Measurements from ENCODE around the gene LOXL4.

Gene LOXL4

DNA sequence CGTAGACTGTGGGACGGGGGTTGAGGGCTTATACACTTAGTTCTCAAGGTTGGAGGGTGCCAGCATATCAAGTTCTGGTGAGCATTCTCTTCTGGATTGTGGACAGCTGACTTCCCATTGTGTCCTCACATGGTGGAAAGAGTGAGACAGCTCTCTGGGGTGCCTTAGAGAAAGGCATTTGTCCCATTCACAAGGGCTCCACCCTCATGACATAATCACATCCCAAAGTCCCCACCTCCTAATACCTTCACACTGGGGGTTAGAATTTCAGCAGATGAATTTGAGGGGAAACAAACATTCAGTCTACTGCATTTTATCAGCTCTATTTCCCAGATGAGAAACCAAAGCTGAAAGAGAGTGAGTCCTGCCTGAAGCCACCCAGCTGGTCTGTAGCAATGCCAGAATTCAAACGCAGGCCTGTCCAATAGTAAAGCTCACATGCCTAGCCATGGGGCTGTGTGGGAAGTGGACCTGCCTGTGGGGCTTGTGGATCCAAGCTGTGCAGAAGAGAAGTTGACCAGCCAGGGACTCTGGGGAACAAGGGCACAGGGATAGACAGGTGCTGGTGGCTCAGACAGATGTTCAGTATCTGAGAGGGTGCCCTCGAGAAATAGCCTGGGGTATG lies 34.9 kb upstream of the LOXL4 start:
- no peak for TF ChIP-seq ZNF274 (IDR thresholded peaks at IDR 0.05; ENCODE audit: low read depth, low read length)
- H3K4me3 ChIP-seq (ENCODE audit: insufficient read length, low read depth): no peak overlapping the region
- no peaks in the 10 kb centered on the region for H3K27me3 ChIP-seq (ENCODE audit: insufficient read depth, insufficient read length)
- no peaks in the 10 kb centered on the region for H3K36me3 ChIP-seq (ENCODE audit: insufficient read depth, insufficient read length, low read length)
- no peak for DNase-seq (ENCODE audit: low read depth, low spot score)
- no peaks in the 10 kb centered on the region; the same call in 1 of the 2 replicates for H3K9me3 ChIP-seq (ENCODE audit: insufficient read depth, low read length)
- peaks cover 3% of the 10 kb centered on the region for H3K4me1 ChIP-seq (ENCODE audit: insufficient read depth, insufficient read length)
- H3K9ac ChIP-seq (ENCODE audit: insufficient read length, low read depth): no peak overlapping the region

- H3K36me3 ChIP-seq (ENCODE audit: insufficient read depth, insufficient read length, low read length): no peaks in the 10 kb centered on the region
- no peaks in the 10 kb centered on the region; the same call in 1 of the 2 replicates for H3K9me3 ChIP-seq (ENCODE audit: insufficient read depth, low read length)
- DNase-seq (ENCODE audit: low read depth, low spot score): no peak
- TF ChIP-seq YY1 (IDR thresholded peaks at IDR 0.05; ENCODE audit: insufficient read depth, insufficient read length): no peak
- TF ChIP-seq SUZ12 (IDR thresholded peaks at IDR 0.05; ENCODE audit: extremely low read depth, insufficient read depth, insufficient read length): no peak
- TF ChIP-seq ZNF274 (IDR thresholded peaks at IDR 0.05; ENCODE audit: low read depth, low read length): no peak
- no peaks in the 10 kb centered on the region for H3K27me3 ChIP-seq (ENCODE audit: insufficient read depth, insufficient read length)
- H3K4me3 ChIP-seq (ENCODE audit: insufficient read length, low read depth): no peak overlapping the region
- peaks cover 3% of the 10 kb centered on the region for H3K4me1 ChIP-seq (ENCODE audit: insufficient read depth, insufficient read length)
- no peak overlapping the region for H3K9ac ChIP-seq (ENCODE audit: insufficient read length, low read depth)
Measured at GRCh38 chr10:98301664-98302319, 33.8 kb upstream of the LOXL4 start.

GRCh38 chr10:98300526-98301229 lies 32.7 kb upstream of the LOXL4 start:
- TF ChIP-seq SUZ12 (IDR thresholded peaks at IDR 0.05; ENCODE audit: extremely low read depth, insufficient read depth, insufficient read length) (no peak), ZNF274 (IDR thresholded peaks at IDR 0.05; ENCODE audit: low read depth, low read length) (no peak), YY1 (IDR thresholded peaks at IDR 0.05; ENCODE audit: insufficient read depth, insufficient read length) (no peak)
- no peak overlapping the region for H3K4me3 ChIP-seq (ENCODE audit: insufficient read length, low read depth)
- H3K4me1 ChIP-seq (ENCODE audit: insufficient read depth, insufficient read length): peaks cover 9% of the 10 kb centered on the region
- H3K9me3 ChIP-seq (ENCODE audit: insufficient read depth, low read length): no peaks in the 10 kb centered on the region
- no peak for DNase-seq (ENCODE audit: low read depth, low spot score)
- H3K9ac ChIP-seq (ENCODE audit: insufficient read length, low read depth): no peak overlapping the region
- no peaks in the 10 kb centered on the region for H3K27me3 ChIP-seq (ENCODE audit: insufficient read depth, insufficient read length)
- H3K36me3 ChIP-seq (ENCODE audit: insufficient read depth, insufficient read length, low read length): no peaks in the 10 kb centered on the region

DNA sequence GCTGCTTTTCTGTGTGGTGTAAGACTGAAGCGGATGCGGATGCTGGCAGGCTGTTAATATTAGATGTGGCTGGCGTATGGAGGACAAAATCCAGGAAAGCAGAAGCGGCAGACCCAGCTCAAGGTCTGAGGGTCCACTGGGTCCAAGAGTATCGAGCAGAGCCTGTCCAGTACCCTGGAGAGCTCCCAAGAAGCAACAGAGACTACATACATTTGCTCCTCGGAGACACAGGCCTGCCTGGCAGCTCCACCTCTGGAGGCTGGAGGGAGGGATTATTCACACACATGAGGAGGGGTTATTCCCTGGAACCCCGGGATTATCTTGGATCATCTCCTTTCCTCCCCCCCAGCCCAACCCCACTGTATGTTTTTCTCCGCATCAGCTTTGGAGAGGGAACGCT lies 31.3 kb upstream of the LOXL4 start:
- no peak for TF ChIP-seq ZNF274 (IDR thresholded peaks at IDR 0.05; ENCODE audit: low read depth, low read length)
- no peak for TF ChIP-seq YY1 (IDR thresholded peaks at IDR 0.05; ENCODE audit: insufficient read depth, insufficient read length)
- TF ChIP-seq SUZ12 (IDR thresholded peaks at IDR 0.05; ENCODE audit: extremely low read depth, insufficient read depth, insufficient read length): no peak
- H3K9ac ChIP-seq (ENCODE audit: insufficient read length, low read depth): no peak overlapping the region
- no peak for DNase-seq (ENCODE audit: low read depth, low spot score)
- no peaks in the 10 kb centered on the region for H3K36me3 ChIP-seq (ENCODE audit: insufficient read depth, insufficient read length, low read length)
- no peaks in the 10 kb centered on the region for H3K9me3 ChIP-seq (ENCODE audit: insufficient read depth, low read length)
- no peak overlapping the region for H3K4me3 ChIP-seq (ENCODE audit: insufficient read length, low read depth)
- H3K4me1 ChIP-seq (ENCODE audit: insufficient read depth, insufficient read length): peaks cover 10% of the 10 kb centered on the region
- no peaks in the 10 kb centered on the region for H3K27me3 ChIP-seq (ENCODE audit: insufficient read depth, insufficient read length)

GRCh38 chr10:98296524-98296923 lies 28.5 kb upstream of the LOXL4 start:
- no peak for DNase-seq (ENCODE audit: low read depth, low spot score)

GRCh38 chr10:98295907-98296306 lies 27.9 kb upstream of the LOXL4 start:
- TF ChIP-seq ZNF274 (IDR thresholded peaks at IDR 0.05; ENCODE audit: low read depth, low read length): no peak
- TF ChIP-seq SUZ12 (IDR thresholded peaks at IDR 0.05; ENCODE audit: extremely low read depth, insufficient read depth, insufficient read length): no peak
- no peak for TF ChIP-seq YY1 (IDR thresholded peaks at IDR 0.05; ENCODE audit: insufficient read depth, insufficient read length)
- no peak overlapping the region for H3K9ac ChIP-seq (ENCODE audit: insufficient read length, low read depth)
- no peaks in the 10 kb centered on the region for H3K9me3 ChIP-seq (ENCODE audit: insufficient read depth, low read length)
- no peak for DNase-seq (ENCODE audit: low read depth, low spot score)
- H3K4me3 ChIP-seq (ENCODE audit: insufficient read length, low read depth): no peak overlapping the region
- H3K36me3 ChIP-seq (ENCODE audit: insufficient read depth, insufficient read length, low read length): no peaks in the 10 kb centered on the region
- peaks cover 7% of the 10 kb centered on the region for H3K4me1 ChIP-seq (ENCODE audit: insufficient read depth, insufficient read length)
- no peaks in the 10 kb centered on the region for H3K27me3 ChIP-seq (ENCODE audit: insufficient read depth, insufficient read length)

More at GRCh38 chr10:98296524-98296923, 28.5 kb upstream of the LOXL4 start:
- Histone ChIP-seq H3K9me3 (ENCODE audit: insufficient read depth, low read length) (no peaks in the 10 kb centered on the region), H3K9ac (ENCODE audit: insufficient read length, low read depth) (no peak overlapping the region), H3K27me3 (ENCODE audit: insufficient read depth, insufficient read length) (no peaks in the 10 kb centered on the region), H3K4me3 (ENCODE audit: insufficient read length, low read depth) (no peak overlapping the region), H3K4me1 (ENCODE audit: insufficient read depth, insufficient read length) (peaks cover 7% of the 10 kb centered on the region), H3K36me3 (ENCODE audit: insufficient read depth, insufficient read length, low read length) (no peaks in the 10 kb centered on the region)
- TF ChIP-seq ZNF274 (IDR thresholded peaks at IDR 0.05; ENCODE audit: low read depth, low read length) (no peak), YY1 (IDR thresholded peaks at IDR 0.05; ENCODE audit: insufficient read depth, insufficient read length) (no peak)

GRCh38 chr10:98295401-98295811 lies 27.4 kb upstream of the LOXL4 start:
- H3K9ac ChIP-seq (ENCODE audit: insufficient read length, low read depth): no peak overlapping the region
- H3K36me3 ChIP-seq (ENCODE audit: insufficient read depth, insufficient read length, low read length): no peaks in the 10 kb centered on the region
- H3K27me3 ChIP-seq (ENCODE audit: insufficient read depth, insufficient read length): no peaks in the 10 kb centered on the region
- DNase-seq (ENCODE audit: low read depth, low spot score): no peak
- H3K4me1 ChIP-seq (ENCODE audit: insufficient read depth, insufficient read length): peaks cover 7% of the 10 kb centered on the region
- no peaks in the 10 kb centered on the region for H3K9me3 ChIP-seq (ENCODE audit: insufficient read depth, low read length)
- TF ChIP-seq YY1 (IDR thresholded peaks at IDR 0.05; ENCODE audit: insufficient read depth, insufficient read length): no peak
- no peak for TF ChIP-seq SUZ12 (IDR thresholded peaks at IDR 0.05; ENCODE audit: extremely low read depth, insufficient read depth, insufficient read length)
- no peak for TF ChIP-seq ZNF274 (IDR thresholded peaks at IDR 0.05; ENCODE audit: low read depth, low read length)
- H3K4me3 ChIP-seq (ENCODE audit: insufficient read length, low read depth): no peak overlapping the region
